Measurements from ENCODE around the gene PLCB3.

The PLCB3 gene

DNA sequence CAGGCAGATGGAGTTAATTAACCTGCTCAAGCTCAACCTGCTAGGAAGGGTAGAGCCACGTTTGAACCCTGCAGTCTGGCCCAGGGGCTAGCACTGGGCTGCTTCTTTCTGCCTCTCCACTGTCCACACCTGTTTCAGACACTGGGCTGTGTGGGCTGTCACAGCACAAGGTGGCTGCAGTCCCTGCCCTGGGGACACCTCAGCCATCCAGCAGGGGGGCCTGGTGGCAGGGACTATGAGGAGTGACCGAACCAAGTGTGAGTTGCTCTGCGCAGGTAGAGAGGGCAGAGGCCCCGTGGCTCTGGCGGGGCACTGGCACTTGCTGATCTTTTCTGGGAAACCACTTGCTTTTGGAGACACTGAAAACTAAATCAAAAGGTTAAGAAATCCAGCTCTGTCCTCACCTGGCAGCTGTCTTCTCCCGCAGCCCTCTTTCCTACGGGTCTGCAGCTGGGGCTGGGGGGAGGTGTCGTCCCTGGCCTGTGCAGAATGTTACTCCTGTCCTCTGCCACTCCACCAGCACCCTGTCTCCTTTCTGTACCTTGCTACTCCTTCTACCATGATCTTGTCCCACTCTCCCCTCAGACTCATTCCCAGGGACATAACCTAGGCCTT is 27.4 kb downstream of the PLCB3 start:
- DNase-seq (ENCODE audit: extremely low read depth, low read depth): no peak
- TF ChIP-seq, protein P1, sequence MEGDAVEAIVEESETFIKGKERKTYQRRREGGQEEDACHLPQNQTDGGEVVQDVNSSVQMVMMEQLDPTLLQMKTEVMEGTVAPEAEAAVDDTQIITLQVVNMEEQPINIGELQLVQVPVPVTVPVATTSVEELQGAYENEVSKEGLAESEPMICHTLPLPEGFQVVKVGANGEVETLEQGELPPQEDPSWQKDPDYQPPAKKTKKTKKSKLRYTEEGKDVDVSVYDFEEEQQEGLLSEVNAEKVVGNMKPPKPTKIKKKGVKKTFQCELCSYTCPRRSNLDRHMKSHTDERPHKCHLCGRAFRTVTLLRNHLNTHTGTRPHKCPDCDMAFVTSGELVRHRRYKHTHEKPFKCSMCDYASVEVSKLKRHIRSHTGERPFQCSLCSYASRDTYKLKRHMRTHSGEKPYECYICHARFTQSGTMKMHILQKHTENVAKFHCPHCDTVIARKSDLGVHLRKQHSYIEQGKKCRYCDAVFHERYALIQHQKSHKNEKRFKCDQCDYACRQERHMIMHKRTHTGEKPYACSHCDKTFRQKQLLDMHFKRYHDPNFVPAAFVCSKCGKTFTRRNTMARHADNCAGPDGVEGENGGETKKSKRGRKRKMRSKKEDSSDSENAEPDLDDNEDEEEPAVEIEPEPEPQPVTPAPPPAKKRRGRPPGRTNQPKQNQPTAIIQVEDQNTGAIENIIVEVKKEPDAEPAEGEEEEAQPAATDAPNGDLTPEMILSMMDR (IDR thresholded peaks at IDR 0.05; ENCODE audit: low read depth, low read length): no peak

- TF ChIP-seq, protein P1 (IDR thresholded peaks at IDR 0.05; ENCODE audit: low read depth, low read length): no peak
- DNase-seq (ENCODE audit: extremely low read depth, low read depth): no peak
Observed at GRCh38 chr11:64281957-64282770, 30.8 kb downstream of the PLCB3 start.

DNA sequence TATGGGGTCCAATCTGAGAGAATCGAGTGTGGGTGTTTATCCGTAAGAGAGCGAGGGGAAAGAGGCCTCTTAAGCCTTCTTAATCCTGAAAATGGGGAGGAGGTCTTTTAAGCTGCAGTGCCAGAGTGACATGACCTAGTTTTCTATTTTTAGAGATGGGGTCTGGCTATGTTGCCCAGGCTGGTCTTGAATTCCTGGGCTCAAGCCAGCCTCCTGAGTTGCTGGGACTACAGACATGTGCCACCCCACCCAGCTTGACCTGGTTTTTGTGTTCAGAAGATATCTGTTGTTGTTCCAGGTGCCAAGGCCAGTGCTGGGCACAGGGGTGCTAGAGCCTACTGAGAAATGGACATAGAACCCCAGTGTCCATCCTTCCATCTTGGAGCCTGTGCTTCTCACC is 31.8 kb downstream of the PLCB3 start:
- DNase-seq (ENCODE audit: extremely low read depth, low read depth): no peak
- TF ChIP-seq, protein P1 (IDR thresholded peaks at IDR 0.05; ENCODE audit: low read depth, low read length): no peak

GRCh38 chr11:64284048-64284961 is 33.0 kb downstream of the PLCB3 start, which contains the start of gene BAD:
BAD (minus strand) TSS chr11:64284665; CDS start chr11:64284368, 297 bp downstream.
- TF ChIP-seq, protein P1 (IDR thresholded peaks at IDR 0.05; ENCODE audit: low read depth, low read length): no peak
- peak; percentile 73 for DNase-seq (ENCODE audit: extremely low read depth, low read depth)

- TF ChIP-seq, protein P1 (IDR thresholded peaks at IDR 0.05; ENCODE audit: low read depth, low read length): no peak
- no peak for DNase-seq (ENCODE audit: extremely low read depth, low read depth)
Observed at GRCh38 chr11:64284962-64285884, 33.9 kb downstream of the PLCB3 start, which contains the start of gene GPR137. GPR137 (plus strand) TSS chr11:64285848; CDS start chr11:64286525, 677 bp downstream.
